ENCODE results near the gene NECTIN4.
"Not testable (repeated sequence)": the region's sequence is repeated elsewhere in the genome, so short reads cannot be mapped to it uniquely, and the experiment has no call there.

NECTIN4 gene

GRCh38 chr1:161082483-161082882 is 6.9 kb downstream of the NECTIN4 start:
- no peak for DNase-seq (ENCODE audit: low read depth)

GRCh38 chr1:161081519-161081918 is 7.8 kb downstream of the NECTIN4 start:
- no peak for DNase-seq (ENCODE audit: low read depth)

DNA sequence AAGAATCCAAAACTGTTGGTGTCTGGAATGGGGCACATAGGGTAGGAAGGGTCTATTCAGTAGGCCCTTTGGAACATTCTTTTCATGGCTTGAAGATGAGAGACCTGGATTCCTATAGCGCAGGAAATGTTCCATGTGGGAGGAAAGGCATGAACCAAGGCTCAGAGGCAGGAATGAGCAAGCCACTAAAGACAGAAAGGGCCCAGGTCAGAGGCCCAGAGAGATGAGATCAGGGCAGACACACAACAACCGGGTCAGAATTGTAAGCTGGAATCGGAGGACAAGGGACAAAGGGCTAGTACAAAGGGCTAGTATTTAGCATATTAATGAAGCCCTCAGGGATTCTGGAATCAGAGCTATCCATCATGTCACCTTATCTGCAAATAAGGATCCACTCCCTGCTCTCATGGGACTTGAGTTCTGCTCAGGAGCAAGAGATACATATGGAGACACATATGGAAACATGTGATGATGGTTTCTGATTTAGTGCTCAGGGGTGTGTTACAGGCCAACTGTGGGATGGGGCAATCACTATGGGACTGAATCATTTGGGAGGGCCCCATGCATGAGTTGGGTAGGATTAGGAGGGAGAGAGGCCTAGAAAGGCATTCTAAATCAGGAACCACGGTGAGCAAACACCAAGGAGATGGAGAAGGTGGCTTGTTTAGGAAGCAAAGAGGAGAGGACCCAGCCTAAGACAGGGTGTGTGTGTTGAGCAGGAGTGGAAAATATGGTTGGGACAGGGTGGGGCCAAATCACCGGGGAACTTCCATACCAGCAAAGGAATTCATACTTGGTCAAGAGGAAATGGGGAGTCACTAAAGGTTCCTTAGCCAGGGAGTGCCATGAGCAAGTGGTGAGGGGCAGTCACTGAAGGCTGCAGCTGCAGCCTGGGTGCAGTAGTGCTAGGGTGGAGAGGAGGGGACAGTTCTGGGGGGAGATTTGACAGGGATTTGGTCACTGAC is 8.6 kb downstream of the NECTIN4 start:
- no peak for DNase-seq (ENCODE audit: low read depth)

DNA sequence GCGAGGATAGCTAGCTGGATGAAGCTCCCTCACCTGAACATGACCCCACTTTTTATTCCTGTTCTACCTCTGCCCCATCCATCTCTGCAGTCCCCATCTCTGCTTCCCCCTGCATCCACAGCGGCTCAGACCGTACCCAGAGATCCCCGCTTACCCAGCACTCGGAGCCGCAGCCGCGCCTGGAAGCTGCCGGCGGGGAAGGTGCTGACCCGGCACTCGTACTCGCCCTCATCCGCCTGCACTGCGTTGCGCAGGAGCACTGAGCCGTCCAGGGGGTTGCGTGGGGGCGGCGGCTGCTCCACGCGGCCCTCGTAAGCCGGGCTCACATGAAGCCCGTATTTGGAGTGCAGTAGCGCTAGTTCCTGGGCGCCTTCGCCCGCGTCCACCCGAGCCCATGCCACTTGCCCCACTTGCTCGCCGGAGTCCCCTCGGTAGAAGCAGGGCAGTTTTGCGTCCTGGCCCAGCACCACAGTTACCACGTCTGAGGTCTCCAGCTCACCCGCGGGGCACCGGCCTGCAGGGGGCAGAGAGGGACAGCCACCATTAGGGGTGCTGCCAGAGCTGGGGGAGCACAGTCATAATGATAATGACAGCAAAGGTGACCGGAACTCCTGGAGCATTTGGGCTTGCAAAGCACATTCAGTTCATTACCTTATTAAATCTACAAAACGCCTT is 9.8 kb downstream of the NECTIN4 start:
- DNase-seq (ENCODE audit: low read depth): no peak

DNA sequence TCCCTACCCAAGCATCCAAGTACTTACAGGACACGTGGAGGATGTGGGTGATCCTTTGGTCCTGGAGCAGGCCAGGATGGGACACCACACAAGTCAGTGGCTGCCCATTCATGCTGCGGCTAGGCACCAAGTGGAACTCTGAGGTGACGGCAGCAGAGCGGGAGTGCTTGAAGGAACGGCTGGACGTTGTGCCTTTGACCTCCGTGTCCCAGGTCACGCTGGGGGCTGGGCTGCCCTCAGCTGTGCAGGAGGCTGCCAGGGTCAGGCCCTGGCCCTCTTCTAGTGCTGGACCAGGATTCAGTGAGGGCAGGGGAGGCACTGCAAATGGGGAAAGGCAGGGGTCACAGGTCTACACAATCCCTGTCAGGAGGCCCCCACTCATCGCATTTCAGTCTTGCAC is 11.9 kb downstream of the NECTIN4 start:
- DNase-seq (ENCODE audit: low read depth): no peak

GRCh38 chr1:161076410-161076809 is 12.9 kb downstream of the NECTIN4 start:
- no peak for DNase-seq (ENCODE audit: low read depth)

DNA sequence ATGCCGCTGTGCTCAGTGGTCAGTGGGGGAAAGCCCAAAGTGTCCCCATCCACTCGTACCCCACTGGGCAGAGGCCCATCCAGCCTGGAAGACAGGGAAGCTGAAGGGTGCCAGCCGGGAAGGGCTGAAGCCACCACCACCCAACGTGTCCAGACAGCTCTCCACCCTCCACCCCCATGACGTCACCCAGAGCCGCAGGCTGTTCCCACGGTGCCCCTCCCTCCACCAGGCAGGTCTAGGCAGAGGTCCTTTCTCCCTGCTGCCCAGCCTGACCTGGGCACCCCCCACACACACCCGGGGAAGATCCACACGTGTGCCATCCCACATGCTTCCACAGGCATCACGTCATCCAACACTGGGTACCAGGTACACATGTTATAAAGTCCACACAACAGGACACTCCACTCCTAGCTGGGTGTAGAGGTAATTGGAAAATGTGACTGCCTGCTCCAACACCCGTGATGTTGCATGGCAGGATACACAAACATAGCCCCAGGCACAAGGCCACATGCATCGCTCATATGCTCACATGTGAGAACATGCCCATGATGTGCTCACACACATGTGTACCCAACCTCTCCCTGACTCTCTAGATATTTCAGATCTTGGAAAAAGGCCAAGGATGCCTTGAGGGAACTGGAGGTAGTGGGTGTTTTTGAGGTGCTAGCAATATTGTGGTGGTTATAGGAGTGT is 14.5 kb downstream of the NECTIN4 start:
- no peak for DNase-seq (ENCODE audit: low read depth)

- DNase-seq (ENCODE audit: low read depth): no peak
Measured at GRCh38 chr1:161073474-161074121, 15.8 kb downstream of the NECTIN4 start.

GRCh38 chr1:161072751-161073449 is 16.5 kb downstream of the NECTIN4 start:
- DNase-seq (ENCODE audit: low read depth): no peak

DNA sequence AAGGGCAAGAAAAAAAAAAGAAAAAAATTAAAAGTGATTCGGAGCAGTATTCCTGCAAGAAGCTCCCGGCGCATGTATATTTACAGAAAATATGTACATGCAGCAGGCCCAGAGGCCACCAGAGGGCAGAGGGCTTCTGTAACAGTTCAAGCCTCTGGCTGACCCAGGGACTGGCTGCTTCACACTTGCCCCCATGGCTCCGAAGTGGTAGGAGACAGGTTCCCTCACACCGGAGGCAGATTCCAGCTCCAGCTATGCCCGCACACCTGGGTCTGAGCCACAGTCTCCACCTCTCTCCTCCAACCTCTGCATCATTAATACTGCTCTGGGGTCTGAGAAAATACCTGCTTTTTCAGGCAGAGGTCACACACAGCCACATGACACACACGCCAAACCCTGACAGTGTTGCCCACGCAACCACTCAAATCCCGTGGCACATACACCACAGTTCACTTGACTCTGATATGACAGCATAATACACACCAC is 17.4 kb downstream of the NECTIN4 start:
- DNase-seq (ENCODE audit: low read depth): peak; percentile 31

GRCh38 chr1:161070761-161071160 is 18.6 kb downstream of the NECTIN4 start:
- no peak for DNase-seq (ENCODE audit: low read depth)

GRCh38 chr1:161069731-161070270 is 19.6 kb downstream of the NECTIN4 start, which contains the start of gene ARHGAP30:
TSS of gene ARHGAP30 (minus strand) at chr1:161069891. CDS start at chr1:161069624, 267 bp downstream.
- no peak for DNase-seq (ENCODE audit: low read depth)

- no peak for DNase-seq (ENCODE audit: low read depth)
Measured at GRCh38 chr1:161069241-161069640, 20.1 kb downstream of the NECTIN4 start.

DNA sequence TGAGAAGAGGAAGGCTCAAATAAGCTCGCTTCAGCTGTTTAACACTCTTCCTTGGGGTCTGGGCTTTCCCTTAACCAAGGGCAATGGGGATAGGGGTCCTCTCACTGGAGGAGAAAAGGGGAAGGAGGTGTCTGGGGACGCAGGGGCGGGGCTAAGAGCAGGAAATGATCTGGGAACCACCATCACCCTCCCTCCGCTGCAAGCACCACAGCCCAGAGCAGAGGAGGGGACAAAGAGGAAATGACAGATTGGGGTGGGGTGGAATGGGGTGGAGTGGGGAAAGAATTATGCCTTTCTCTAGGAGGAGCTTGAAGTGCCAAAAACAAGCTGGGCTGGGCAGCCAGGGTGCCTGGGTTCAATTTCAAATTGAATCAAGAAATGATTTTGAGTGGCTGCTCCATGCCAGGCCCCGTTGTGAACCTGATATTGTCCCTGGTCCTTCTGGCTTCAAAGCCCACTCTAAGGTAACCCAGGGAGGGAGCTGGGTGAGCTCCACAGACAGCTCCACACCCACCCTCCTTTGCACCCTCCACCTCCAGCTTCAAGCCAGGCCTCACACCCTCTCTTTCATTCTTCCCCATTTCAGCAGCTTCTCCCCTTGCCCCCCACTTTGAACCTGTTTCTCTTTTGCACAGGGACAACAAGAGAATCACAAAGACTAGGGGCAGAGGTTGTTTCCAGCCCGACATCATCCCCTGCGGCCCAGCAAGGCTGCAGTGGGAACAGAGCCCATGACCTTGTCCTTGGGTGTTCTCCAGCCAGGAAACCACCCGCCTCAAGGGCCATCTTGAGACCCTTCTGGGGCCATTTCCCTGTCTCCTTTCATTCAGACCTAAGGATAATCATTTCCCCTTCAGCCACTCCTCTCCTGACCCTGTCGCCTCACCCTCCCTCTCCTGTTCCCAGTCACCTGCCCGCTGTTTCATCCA is 20.8 kb downstream of the NECTIN4 start:
- no peak for DNase-seq (ENCODE audit: low read depth)

GRCh38 chr1:161066694-161067093 is 22.7 kb downstream of the NECTIN4 start:
- no peak for DNase-seq (ENCODE audit: low read depth)

DNA sequence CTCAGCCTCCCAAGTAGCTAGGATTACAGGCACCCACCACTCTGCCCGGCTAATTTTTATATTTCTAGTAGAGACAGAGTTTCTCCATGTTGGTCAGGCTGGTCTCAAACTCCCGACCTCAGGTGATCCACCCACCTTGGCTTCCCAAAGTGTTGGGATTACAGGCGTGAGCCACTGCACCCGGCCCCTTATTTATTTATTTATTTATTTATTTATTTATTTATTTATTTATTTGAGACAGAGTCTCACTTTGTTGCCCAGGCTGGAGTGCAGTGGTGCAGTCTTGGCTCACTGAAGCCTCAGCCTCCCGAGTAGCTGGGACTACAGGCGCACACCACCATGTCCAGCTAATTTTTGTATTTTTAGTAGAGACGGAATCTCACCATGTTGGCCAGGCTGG is 23.7 kb downstream of the NECTIN4 start:
- not testable (repeated sequence) for DNase-seq (ENCODE audit: low read depth)

- not testable (repeated sequence) for DNase-seq (ENCODE audit: low read depth)
Measured at GRCh38 chr1:161063936-161064335, 25.4 kb downstream of the NECTIN4 start.

DNA sequence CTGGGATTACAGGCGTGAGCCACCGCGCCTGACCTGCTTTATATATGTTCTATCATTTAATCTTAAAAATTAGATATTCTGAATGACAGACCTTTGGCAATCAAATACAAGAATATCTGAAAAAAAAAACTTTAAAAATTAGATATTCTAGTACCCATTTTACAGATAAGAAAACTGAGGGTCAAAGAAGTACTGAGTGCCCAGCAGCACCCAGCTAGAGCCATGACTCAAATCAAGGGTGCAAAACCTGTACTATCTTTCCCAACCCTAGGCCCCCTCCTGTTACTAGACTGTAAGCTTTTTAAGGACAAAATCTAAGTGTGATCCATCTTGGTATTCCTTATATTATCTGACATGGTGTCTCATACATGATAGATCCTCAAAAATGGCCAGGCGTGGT is 27.9 kb downstream of the NECTIN4 start:
- no peak for DNase-seq (ENCODE audit: low read depth)

DNA sequence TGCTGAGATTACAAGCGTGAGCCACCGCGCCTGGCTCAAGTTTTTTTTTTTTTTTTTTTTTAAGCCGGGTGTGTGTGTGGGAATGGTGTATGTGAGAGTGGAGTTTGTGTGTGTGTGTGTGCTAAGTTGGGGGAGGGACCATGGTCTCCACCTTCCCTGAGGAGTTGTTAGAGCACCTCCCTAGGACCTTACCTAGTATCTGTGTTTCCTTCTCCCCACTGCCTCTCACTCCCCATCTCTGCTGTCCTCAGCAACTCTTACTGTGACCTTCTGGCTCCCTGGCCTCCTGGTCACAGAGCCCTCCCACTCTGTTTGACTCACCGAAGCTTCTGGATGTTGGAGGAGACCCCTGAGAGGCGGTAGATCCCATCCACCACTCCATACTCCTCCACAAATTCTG is 30.1 kb downstream of the NECTIN4 start:
- no peak for DNase-seq (ENCODE audit: low read depth)

- DNase-seq (ENCODE audit: low read depth): no peak
Measured at GRCh38 chr1:161054805-161055204, 34.6 kb downstream of the NECTIN4 start.

Measured in fibroblast of gingiva (primary cell).